ENCODE data around the gene KHDC1L. TPM values are rescaled to one million over a fixed set of nuclear protein-coding genes. Genes with fewer than 3 reads are reported as not detected.
A peak's percentile ranks its signal among the peaks of the same experiment; 100 is the strongest.

The KHDC1L gene
- polyA plus RNA-seq, 1 of the 3 experiments (the other 2 are of a cell fraction), result 0.16 TPM

GRCh38 chr6:73182021-73182607, 43.2 kb downstream of the KHDC1L start (continued):
- no peak for TF ChIP-seq FOXJ3 (CRISPR knock-in tag; IDR thresholded peaks at IDR 0.05)

GRCh38 chr6:73180763-73181619, 44.3 kb downstream of the KHDC1L start:
- Histone ChIP-seq H3K9me3 (no peaks in the 10 kb centered on the region), H3K79me2 (ENCODE audit: insufficient read depth) (no peaks in the 10 kb centered on the region), H4K20me1 (ENCODE audit: insufficient read depth) (no peaks in the 10 kb centered on the region), H3K4me2 (peak overlapping the region; percentile 75), H3K27ac (ENCODE audit: low read depth in 2 of 2, low read length in 1 of 2) (peak overlapping the region; percentile 4 to 28; a peak in 1 of 4 replicates), H3K27me3 (ENCODE audit: insufficient read depth) (no peaks in the 10 kb centered on the region), H3K9ac (peak overlapping the region; percentile 22; the same call in 1 of the 2 replicates), H3F3A (replicated peaks; ENCODE audit: insufficient read depth) (no peaks in the 10 kb centered on the region), H2AFZ (ENCODE audit: low read depth) (peak overlapping the region; percentile 69; the same call in 1 of the 2 replicates), H3K4me1 (ENCODE audit: control insufficient read depth in 1 of 2, insufficient read depth in 2 of 2, low read depth in 1 of 2, low read length in 1 of 2) (peaks cover 2 to 4% of the 10 kb centered on the region in 2 experiments; a peak in 2 of 4 replicates), H3K4me3 (ENCODE audit: low read depth in 2 of 2, low read length in 1 of 2) (peak overlapping the region; percentile 37 to 58), H3K9me2 (no peaks in the 10 kb centered on the region), H3K36me3 (replicated peaks in 1 of 2; ENCODE audit: control insufficient read depth in 1 of 2, insufficient read depth in 2 of 2, low read length in 1 of 2) (no peaks in the 10 kb centered on the region)
- CTCF ChIA-PET, result interaction anchor here (0.6 to 2.1 kb wide), 9 partner anchors 29 to 949 kb away, joined by 3 to 11 read pairs (median 4); no protein-coding TSS in a partner anchor
- WGBS (ENCODE audit: low lambda C conversion rate), result 24% methylated on average over 7 of the region's 7 CpGs
- peak; percentile 56 for DNase-seq
- TF ChIP-seq RAD21 (IDR thresholded peaks at IDR 0.05; ENCODE audit: low read length), result peak; percentile 93
- no peak for TF ChIP-seq GATA2 (CRISPR knock-in tag; IDR thresholded peaks at IDR 0.05)
- no peak for TF ChIP-seq IRF3 (IDR thresholded peaks at IDR 0.05; ENCODE audit: low read depth, low read length)
- no peak for TF ChIP-seq NRF1 (IDR thresholded peaks at IDR 0.05; ENCODE audit: low read depth, low read length)
- no peak for TF ChIP-seq ZBTB33 (IDR thresholded peaks at IDR 0.05; ENCODE audit: borderline replicate concordance, low read depth)
- no peak for TF ChIP-seq USF1 (IDR thresholded peaks at IDR 0.05; ENCODE audit: borderline replicate concordance, low read depth)
- no peak for TF ChIP-seq EP300 (IDR thresholded peaks at IDR 0.05; ENCODE audit: borderline replicate concordance in 1 of 2, low read depth in 1 of 2, low read length in 1 of 2)
- no peak for TF ChIP-seq MEF2A (IDR thresholded peaks at IDR 0.05; ENCODE audit: borderline replicate concordance, low read depth)
- TF ChIP-seq FOXM1 (IDR thresholded peaks at IDR 0.05; ENCODE audit: low read depth), result no peak
- TF ChIP-seq CTCF (IDR thresholded peaks at IDR 0.05), result peak; percentile 92
- no peak for TF ChIP-seq GABPA (IDR thresholded peaks at IDR 0.05; ENCODE audit: low read depth)
- no peak for TF ChIP-seq TEAD4 (IDR thresholded peaks at IDR 0.05; ENCODE audit: borderline replicate concordance, insufficient read depth)
- no peak for TF ChIP-seq JUND (IDR thresholded peaks at IDR 0.05)
- TF ChIP-seq NFIC (IDR thresholded peaks at IDR 0.05; ENCODE audit: borderline replicate concordance), result no peak
- TF ChIP-seq YY1 (IDR thresholded peaks at IDR 0.05; ENCODE audit: low read depth), result no peak
- no peak for TF ChIP-seq RFX5 (IDR thresholded peaks at IDR 0.05; ENCODE audit: low read length)
- TF ChIP-seq RCOR1 (IDR thresholded peaks at IDR 0.05; ENCODE audit: low read length), result no peak
- TF ChIP-seq TCF12 (IDR thresholded peaks at IDR 0.05), result no peak
- TF ChIP-seq CHD2 (IDR thresholded peaks at IDR 0.05; ENCODE audit: low read length, partially characterized antibody), result no peak
- peak; percentile 90 for TF ChIP-seq SMC3 (IDR thresholded peaks at IDR 0.05; ENCODE audit: low read depth, low read length)
- POLR2A ChIA-PET, result no interaction called here
